Peyer's patch (tissue), 4 donors: ENCODE data around the gene ASIC4.

Experiments used
- CTCF ChIP-seq, 6 experiments: fragments of 450-650 bp in 4 of 6; fragments of 200-600 bp in 2 of 6; sonication (generic) in 1 of 6; IDR thresholded peaks; one replicate each; pipeline ENCODE4 v1.5.1; 2017 to 2019; ENCODE audit warnings: antibody characterized with exemption in 6 of 6, mild to moderate bottlenecking in 3 of 6, moderate library complexity in 1 of 6
- POLR2A ChIP-seq, 2 donors: fragments of 450-650 bp; IDR thresholded peaks; one replicate each; pipeline ENCODE4 v1.5.1; 2017; ENCODE audit warnings: antibody characterized with exemption in 2 of 2, mild to moderate bottlenecking in 2 of 2, moderate library complexity in 2 of 2

GRCh38 chr2:219578811-219579613 lies 64.7 kb downstream of the ASIC4 start:
- TF ChIP-seq POLR2A (IDR thresholded peaks at IDR 0.05) (no peak), CTCF (IDR thresholded peaks at IDR 0.05) (no peak)
